DMS53 treated with DMSO at 0.1 percent for 48 hours (cell line): Measurements from ENCODE around the gene SLC22A6.

Experiments
- DNase-seq: peaks from one replicate; lab custom pipeline; 2025; ENCODE audit not compliant: unreplicated experiment; lab: John Stamatoyannopoulos, UW

Gene SLC22A6, protein sequence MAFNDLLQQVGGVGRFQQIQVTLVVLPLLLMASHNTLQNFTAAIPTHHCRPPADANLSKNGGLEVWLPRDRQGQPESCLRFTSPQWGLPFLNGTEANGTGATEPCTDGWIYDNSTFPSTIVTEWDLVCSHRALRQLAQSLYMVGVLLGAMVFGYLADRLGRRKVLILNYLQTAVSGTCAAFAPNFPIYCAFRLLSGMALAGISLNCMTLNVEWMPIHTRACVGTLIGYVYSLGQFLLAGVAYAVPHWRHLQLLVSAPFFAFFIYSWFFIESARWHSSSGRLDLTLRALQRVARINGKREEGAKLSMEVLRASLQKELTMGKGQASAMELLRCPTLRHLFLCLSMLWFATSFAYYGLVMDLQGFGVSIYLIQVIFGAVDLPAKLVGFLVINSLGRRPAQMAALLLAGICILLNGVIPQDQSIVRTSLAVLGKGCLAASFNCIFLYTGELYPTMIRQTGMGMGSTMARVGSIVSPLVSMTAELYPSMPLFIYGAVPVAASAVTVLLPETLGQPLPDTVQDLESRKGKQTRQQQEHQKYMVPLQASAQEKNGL

DNA sequence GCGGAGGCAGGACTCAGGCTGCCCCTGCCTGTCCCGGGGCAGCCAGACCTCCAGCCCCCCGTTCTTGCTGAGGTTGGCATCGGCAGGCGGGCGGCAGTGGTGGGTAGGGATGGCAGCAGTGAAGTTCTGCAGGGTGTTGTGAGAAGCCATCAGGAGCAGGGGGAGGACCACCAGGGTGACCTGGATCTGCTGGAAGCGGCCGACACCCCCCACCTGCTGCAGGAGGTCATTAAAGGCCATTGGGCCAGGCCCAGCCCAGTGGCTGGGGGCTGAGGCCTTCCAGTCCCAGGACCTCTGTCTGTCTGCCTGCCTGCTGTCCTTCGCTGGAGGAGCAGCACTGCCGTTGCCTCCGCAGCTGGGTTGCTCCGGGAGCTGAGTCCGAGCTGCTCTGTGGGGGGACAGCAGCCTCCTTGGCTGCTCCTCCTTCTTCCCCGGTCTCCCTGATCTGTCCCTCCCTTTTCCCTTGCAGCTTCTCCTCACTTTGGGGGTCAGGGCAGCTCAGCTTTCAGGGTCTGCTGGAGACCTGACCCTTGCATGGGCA is at the start of gene SLC22A6:
TSS of gene SLC22A6 (minus strand) at position 517 of the 541 bp plus-strand sequence. CDS start at position 240, 277 bp downstream.
- DNase-seq: no peak

DNA sequence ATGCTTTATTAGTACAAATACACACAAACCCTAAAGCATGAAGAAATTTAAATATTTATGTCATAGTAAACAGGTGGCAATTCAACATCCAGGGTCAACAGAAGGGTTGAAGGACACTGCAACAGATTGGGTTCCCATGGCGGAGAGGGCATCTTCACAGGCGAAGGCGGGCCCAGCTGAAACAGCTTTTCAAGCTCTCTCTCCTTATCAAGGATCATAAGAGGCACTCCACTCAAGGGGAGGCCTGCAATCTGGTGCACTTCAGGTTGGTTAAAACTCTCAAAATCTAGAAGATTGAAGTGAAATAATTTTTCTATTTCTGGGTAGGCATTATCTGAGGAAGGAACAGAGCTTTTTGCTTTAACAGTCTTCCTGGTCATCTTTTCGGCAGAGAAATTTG is 47.7 kb upstream of the SLC22A6 start:
- no peak for DNase-seq

DNA sequence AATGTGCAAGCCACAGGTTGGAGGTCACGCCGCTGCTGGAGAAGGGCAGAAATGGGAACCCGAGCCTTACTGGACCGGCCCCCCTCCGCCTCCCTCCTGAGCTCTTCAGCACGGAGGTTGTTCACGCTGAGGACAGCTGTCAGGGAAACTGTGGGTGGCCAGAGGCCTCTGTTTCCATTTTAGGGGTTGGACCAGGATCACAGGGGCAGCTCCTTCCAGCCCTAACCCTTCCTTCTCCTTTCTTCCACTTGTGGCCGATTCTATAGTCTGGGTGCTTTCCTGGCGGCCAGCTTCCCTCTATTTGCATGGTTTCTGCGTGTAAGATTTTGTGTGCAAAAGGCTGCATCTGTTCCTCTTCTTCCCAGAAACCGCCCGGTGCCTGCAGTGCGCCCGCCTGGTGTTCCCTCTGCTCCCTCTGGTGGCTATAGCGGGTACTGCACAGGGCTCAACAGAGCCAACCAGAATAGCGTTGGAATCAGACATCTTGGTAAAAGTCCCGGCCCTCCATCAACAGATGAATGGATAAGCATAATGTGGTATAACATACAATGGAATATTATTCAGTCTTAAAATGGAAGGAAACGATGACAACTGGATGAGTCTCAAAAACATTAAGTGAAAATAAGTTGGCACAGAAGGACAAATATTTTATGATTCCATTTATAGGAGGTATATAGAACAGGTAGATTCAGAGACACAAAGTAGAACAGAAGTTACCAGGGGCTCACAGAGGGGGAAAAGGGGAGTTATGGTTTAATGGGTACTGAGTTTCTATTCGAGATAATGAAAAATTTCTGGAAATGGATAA is 39.3 kb upstream of the SLC22A6 start:
- peak; percentile 51 for DNase-seq

DNA sequence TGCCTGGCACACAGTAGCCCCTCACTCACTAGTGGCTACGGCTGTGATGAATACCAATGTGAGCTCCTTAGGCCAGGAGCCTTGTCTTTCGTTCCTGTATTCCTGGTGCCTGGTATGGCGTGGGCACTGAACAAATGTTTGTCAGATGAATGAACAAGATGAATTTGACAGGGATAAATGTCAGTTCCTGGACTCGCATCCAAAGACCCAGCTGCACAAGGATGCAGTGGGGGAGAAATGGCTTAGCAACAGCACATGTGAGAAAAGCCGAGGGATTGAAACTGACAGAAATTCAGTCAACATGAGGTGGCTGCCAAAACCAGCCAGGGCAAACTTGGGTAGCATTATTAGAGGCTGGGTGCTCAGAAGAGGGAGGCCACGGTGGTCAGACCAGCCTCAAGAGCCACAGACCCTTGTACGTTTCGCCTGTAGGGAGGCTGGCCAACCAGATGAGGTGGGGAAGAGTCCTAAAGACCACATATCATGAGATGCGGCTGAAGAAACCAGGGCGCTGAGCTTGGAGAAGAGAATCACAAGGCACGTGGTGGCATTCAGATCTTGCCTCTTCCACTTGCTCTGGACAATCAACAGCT is 38.6 kb upstream of the SLC22A6 start:
- no peak for DNase-seq

DNA sequence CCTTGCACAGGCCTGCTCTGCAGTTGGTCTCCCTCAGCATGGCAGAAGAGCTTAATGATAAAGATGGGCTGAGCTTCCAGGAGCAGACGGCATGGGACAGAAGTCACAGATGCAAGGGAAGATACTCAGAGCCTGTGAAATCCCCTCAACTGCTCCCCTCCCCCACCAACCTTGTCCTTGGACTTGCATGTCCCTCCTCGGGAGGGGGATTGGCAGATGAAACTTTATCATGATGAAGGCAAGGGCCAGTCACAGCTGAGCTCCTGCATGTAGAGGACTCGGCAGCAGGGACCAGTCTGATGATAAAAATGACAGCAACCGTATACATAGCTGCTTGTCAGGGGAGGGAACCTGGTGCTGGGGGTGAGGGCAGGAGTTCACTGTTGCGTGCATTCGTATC is 37.7 kb upstream of the SLC22A6 start:
- no peak for DNase-seq

DNA sequence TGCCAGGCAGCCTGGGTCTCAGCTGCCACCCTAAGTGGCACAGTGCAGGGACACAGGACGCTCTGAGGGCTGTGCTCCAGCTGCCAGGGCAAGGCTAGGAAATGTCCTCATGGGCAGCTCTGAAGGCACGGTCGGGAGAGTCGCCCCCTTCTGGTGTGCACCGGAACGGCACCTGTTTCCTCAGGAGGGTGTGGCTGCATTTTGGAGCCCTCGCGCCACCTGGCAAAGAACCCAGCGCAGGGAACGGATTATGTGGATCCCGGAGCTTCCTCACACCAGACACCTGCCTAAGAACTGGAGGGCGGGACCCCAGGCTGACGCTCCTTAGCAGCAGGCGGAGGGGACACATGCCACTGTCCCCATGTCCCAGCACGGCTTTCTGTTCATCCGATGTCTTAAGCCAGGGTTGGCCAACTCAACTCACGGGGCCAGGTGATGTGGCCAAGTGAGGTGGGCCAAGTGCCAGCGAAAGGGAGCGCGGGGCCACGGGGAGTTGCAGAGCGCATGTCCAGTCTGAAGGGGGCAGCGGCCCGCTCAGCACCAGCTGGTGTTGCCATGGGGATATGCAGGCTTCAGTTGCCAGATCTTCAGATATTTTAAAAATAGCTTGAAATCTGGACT is 36.0 kb upstream of the SLC22A6 start:
- no peak for DNase-seq

DNA sequence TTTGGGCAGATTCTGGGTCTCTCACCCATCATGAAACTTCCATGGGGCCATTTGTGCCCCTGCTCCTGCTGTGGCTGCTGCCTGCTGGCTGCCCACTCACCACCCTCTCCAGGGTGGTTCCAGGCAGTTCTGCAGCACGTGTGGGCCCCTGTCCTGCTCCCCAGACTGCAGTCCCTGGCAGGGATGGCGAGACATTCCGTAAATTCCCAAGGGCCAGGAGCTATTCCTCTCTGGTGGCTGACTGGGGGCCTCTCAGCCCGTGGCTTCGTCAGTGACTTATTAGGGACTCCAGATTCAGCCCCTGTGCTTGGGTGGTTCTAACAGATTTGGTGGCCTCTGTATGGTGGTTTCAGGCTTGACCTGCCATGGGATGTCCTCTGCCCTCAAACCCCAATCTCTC is 34.7 kb upstream of the SLC22A6 start:
- DNase-seq: no peak

DNA sequence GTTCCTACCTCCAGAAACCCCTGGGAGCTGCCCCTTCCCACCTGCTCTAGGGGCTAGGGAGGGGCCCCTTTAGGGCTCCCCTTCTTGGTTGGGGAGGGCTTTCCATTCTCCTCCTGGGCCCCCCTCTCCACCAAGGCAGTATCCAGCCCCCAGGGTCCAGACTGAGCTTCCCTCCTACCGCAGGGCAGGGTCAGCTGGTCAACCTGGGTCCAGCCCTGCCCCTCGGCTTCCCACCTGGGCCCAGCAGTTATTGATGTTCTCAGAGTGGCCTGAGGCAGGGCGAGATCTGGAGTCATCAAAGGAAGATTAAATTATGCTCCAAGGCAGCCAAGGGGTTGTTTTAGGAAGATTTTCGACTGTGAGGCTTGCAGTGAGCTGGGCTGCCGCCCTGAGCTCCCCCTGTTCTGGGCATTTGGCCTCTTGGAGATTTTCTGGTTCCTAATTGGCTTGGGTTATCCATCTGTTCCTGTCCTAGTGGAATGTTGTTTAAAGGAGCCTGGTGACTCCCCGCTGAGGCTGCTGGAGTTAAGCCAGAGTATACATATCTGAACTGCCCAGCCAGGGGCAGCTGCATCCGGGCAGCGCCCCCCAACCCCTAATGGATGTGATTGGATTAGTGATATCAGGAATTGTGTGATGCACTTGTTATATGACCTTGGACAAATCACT is 32.7 kb upstream of the SLC22A6 start:
- no peak for DNase-seq

DNA sequence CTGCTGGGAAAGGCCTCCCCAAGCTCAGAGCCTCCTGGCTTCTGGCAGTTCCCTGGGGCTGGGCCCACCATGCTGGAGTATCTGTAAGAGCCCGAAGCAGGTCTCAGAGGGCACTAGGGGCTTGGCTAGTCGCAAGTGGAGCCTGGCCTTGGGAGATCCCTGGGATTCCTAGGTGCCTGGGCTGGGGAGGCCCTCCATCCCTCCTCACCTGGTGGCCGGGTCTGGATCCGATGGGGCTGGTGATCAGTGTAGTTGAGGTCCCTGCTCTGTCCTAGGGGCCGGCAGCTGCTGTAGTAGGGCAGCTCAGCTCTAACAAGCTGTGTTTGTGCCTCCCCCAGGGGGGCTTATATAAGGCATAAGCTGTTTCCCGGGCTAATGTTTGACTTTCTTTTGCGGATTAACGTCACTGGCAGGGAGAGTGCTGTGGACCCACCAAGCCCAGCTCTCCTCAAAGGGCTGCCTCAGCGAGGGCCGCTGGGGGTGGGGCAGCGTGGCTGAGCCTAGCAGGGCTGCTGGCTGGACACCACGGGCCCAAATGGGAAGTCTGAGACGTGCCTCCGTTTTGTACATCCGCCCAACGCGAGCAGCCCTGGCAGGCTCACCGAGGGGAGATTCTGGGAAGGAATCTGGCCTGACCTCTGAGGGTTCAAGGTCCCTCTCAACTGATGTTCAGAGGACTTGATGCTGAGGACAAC is 30.9 kb upstream of the SLC22A6 start, which contains the start of gene SLC22A8:
TSS of gene SLC22A8 (minus strand) at position 321 of the 695 bp plus-strand sequence. CDS start 883 bp downstream, outside the sequence.
- DNase-seq: no peak

DNA sequence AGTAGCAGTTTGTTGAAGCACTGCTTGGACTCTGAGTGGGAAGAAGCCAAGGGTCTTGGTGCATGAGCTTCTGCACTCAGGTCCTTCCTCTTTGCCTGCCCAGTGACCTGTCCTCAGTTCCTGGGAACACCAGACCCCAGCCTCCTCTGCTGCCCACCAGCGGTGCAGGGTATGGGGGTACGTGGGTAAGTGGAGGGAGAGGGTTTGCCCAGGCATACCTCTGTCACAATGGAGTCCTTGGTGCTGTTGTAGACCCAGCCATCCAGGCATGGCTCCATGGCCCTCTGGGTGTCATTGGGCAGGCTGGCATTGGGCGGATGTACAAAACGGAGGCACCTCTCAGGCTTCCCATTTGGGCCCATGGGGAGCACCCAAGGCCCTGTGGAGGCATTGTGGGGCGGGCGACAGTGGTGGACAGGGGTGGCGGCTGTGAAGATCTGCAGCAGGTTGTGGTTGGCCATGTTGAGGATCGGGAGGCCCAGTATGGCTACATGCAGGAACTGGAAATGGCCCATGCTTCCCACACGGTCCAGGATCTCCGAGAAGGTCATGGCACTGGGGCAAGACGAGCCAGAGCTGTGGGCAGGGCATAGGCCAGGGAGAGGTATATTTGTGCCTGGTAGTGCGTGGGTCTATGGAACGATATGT is 29.8 kb upstream of the SLC22A6 start:
- DNase-seq: no peak

DNA sequence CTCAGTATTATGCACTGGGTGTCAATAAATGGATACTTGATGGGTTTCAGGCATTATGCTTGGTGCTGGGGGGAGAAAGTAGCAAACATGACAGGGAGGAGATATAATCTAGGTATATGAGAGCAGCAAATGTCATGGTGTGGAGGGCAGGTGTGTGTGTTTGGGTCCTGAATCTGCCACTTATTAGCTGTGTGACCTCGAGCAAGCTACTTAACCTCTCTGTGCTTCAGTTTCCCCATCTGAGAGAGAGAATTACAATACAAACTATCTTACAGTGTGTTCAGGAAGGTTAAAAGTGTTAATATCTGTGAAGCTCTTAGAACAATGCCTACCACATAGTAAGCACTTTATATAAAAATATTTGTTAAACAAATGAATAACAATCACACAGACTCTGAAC is 28.1 kb upstream of the SLC22A6 start:
- DNase-seq: no peak

DNA sequence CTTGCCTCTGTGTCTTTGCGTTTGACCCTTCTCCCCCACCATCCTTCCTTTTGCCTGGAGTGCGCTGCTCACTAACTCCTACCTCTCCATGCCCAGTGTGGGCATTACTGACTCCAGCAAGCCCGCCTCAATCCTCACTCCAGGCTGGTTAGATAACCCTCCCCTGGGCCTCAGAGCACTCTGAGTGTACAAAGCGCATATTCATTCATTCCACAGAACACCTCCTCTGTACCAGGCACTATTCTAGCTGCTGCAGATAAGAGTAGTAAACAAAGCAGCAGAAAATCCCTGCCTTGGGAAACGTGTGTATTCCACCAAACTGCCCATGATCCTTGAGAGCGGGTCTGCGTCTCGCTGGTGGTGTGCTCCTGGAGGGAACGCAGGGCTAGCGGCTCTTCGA is 27.7 kb upstream of the SLC22A6 start:
- DNase-seq: no peak

DNA sequence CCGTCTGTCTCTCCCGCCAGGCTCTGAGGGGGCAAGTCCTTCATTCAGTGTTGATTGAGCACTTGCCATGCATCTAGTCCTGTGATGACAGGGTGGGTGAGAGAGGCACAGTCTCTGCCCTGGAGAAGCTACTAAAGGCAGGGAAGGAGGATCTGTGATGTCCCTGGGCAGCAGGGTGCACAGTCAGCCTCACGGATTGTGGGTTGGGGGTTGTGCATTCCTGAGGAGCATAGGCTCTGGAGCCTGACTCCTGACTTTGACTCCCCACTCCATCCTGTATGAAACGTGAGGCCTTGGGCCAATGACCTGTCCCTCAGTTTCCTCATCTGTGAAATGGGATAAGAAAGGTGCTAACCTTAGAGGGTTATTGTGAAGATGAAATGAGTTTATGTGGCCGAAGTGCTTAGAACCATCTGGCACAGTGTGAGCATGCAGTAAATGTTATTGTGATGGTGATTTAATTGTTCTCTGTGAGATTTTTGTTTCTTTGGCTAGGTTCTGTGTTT is 26.2 kb upstream of the SLC22A6 start:
- no peak for DNase-seq

DNA sequence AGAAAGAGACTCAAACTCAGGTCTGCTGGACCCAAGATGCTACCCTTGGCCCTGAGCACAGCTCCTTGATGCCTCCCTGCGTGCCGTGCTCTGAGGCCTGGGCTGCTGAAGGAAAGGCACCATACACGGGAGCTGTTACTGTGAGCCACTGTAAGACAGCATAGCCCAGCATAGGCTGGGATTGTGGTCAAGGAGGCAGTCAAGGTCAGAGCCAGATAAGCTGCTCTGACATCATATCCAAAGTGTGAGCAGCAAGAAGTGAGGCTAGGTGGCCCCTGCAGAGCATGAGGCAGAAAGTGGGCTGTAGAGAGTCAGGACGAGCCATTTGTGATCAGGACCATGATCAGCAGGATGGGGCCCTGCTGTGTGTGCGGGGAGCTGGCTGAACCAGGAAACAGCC is 23.2 kb upstream of the SLC22A6 start:
- no peak for DNase-seq

DNA sequence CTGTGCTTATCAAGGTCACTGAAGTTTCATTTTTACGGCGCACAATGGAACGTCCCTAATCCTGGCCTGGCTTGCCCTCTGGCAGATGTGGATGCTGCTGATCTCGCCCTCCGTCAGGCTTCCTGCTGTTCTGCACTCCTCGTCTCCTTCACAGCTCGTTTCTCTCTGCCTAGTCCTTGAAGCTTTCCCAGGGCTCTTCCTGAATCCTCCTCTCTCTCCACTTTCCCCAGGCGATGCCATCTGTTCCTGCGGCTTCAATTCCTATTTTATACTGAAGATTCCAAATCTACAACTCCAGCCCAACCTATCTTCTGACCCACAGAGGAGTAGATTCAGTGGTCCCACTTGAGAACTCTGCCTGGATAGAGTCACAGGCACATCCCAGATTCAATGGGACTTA is 16.7 kb upstream of the SLC22A6 start:
- no peak for DNase-seq

DNA sequence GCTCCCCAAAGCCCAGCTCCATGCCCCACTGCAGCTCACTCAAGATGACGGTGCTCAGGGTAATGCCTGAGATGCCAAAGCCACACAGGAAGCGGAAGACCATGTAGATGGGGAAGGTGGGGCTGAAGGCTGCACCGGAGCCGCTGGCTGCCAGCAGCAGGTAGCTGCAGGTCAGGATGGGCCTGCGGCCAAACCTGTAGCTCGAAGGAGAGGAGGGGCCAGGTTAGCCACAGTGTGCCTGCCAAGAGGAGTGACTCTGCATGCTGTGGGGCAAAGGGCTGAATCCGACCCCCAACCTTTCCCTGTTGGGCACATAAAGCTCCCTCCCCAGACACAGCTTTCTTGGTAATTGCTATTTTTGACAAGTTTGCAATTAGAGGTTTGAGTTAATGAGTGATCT is 14.9 kb upstream of the SLC22A6 start:
- no peak for DNase-seq

DNA sequence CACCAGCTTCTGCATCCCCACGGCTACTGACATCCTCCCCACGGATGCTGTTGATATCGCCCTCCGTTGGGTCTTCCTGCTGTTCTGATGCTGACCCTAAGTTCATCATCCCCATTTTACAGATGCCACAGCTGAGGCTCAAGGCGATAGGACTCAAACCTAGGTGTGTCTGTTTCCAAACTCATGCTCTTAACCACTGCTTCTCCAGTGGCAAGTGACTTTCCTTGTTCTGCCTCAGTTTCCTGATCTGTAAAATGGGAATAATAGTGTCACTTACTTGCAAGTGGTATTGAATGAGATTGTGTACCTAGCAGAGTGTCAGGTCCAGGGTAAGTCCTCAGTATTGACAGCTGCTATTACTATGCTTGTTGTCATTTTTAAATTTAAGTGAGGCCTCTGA is 14.4 kb upstream of the SLC22A6 start:
- no peak for DNase-seq

DNA sequence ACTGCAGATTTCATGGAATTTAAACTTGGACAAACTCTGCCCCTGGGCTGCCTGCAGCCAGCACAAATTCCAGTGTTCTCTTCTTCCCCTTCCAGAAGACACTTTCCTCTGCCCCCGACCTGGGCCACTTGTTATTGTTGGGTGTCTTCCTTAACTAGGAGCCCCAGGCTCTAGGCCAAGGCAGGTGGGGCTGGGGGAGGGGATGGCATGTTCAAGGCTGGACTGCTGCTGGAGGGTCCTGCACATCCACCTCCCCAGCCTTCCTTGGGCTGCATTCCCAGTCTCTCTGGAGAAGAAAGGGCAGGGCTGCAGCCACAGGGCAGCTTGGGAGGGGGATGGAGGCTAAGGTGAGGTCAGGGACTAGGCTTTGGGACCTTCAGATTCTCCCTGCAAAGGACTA is 11.5 kb upstream of the SLC22A6 start:
- no peak for DNase-seq

DNA sequence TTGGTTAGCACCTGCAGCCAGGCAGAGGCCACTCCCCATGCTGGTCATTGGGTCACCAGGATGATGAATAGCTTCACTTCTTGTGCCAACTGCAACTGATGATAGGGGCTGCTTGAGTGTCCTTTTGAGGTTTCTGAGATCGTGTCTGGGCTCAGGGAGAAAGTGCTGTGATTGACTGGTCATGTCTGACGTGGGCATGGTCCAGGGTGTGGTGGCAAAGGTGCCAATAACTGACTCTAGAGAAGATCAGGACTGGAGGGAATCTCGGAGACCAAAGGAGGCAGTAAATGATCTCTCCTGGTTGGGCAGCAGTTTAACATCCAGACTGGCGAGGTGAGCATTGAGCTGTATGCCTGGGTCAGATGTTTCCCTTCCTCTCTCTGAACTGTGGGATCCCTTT is 10.0 kb upstream of the SLC22A6 start:
- DNase-seq: no peak
